SK-N-SH (cell line): ENCODE results near the gene DNAJC10. TPM values are rescaled to one million over a fixed set of nuclear protein-coding genes. Genes with fewer than 3 reads are reported as not detected.

Experiments
- CTCF ChIA-PET: fragments of 300-600, 350-600 bp; formaldehyde crosslinking; extraction: SDS; loops from one replicate; lab custom pipeline; 2021; lab: Yijun Ruan, JAX
- POLR2A ChIA-PET: fragments of 350-600 bp; sonication (Branson Sonifier 250); formaldehyde crosslinking; extraction: SDS; loops from one replicate; lab custom pipeline; 2020; ENCODE audit warnings: antibody characterized with exemption, inconsistent platforms; lab: Yijun Ruan, JAX
- DNase-seq: peaks from one replicate; pipeline ENCODE4 v3.0.0; 2012
- H2AFZ ChIP-seq: fragments of 200-600 bp; sonication (generic); 2 replicates; pipeline ENCODE4 v1.8.1; 2016; ENCODE audit warnings: antibody characterized with exemption, mild to moderate bottlenecking, low read depth
- H3F3A ChIP-seq: fragments of 200-600 bp; sonication (generic); replicated peaks from 2 replicates; pipeline ENCODE3; 2016; ENCODE audit warnings: antibody characterized with exemption, mild to moderate bottlenecking; ENCODE audit not compliant: insufficient read depth
- H3K27ac ChIP-seq, 2 experiments: fragments of 200-500 bp in 1 of 2; fragments of 200-600 bp in 1 of 2; sonication (Bioruptor generic) in 1 of 2; sonication (generic), shearing (Covaris generic) in 1 of 2; 2 replicates each; pipeline versions ENCODE4 v1.5.1 to v1.6.1; 2014 to 2016; ENCODE audit warnings: low read depth in 2 of 2, inconsistent platforms in 1 of 2, low read length in 1 of 2, mild to moderate bottlenecking in 1 of 2, mixed read lengths in 1 of 2
- H3K27me3 ChIP-seq: fragments of 200-600 bp; sonication (generic), shearing (Covaris generic); 2 replicates; pipeline ENCODE4 v1.6.1; 2016; ENCODE audit warnings: mixed run types; ENCODE audit not compliant: insufficient read depth
- H3K36me3 ChIP-seq, 2 experiments: fragments of 200-500 bp in 1 of 2; fragments of 200-600 bp in 1 of 2; sonication (Bioruptor generic) in 1 of 2; sonication (generic) in 1 of 2; replicated peaks in 1 of 2; 2 replicates each; pipeline versions ENCODE3 to v1.5.1; 2014 to 2016; ENCODE audit warnings: low read length in 1 of 2, mild to moderate bottlenecking in 1 of 2; ENCODE audit not compliant: insufficient read depth in 2 of 2, control insufficient read depth in 1 of 2
- H3K4me1 ChIP-seq, 2 experiments: fragments of 200-500 bp in 1 of 2; fragments of 200-600 bp in 1 of 2; sonication (Bioruptor generic) in 1 of 2; sonication (generic), shearing (Covaris generic) in 1 of 2; 2 replicates each; pipeline versions ENCODE4 v1.5.1 to v1.6.1; 2014 to 2016; ENCODE audit warnings: low read depth in 1 of 2, low read length in 1 of 2, mixed run types in 1 of 2; ENCODE audit not compliant: insufficient read depth in 2 of 2, control insufficient read depth in 1 of 2
- H3K4me2 ChIP-seq: fragments of 200-600 bp; sonication (generic), shearing (Covaris generic); 2 replicates; pipeline ENCODE4 v1.6.1; 2017; ENCODE audit warnings: mixed run types
- H3K4me3 ChIP-seq, 2 experiments: fragments of 200-500 bp in 1 of 2; fragments of 200-600 bp in 1 of 2; sonication (Bioruptor generic) in 1 of 2; sonication (generic), shearing (Covaris generic) in 1 of 2; 2 replicates each; pipeline versions ENCODE4 v1.5.1 to v1.8.1; 2014 to 2016; ENCODE audit warnings: low read depth in 2 of 2, inconsistent platforms in 1 of 2, low read length in 1 of 2, mild to moderate bottlenecking in 1 of 2, mixed read lengths in 1 of 2, moderate library complexity in 1 of 2
- H3K79me2 ChIP-seq: fragments of 200-600 bp; sonication (generic); 2 replicates; pipeline ENCODE4 v1.8.1; 2017; ENCODE audit warnings: mild to moderate bottlenecking; ENCODE audit not compliant: insufficient read depth
- H3K9ac ChIP-seq: fragments of 200-600 bp; sonication (generic); 2 replicates; pipeline ENCODE4 v1.6.1; 2017; ENCODE audit warnings: mixed run types
- H3K9me2 ChIP-seq: fragments of 200-600 bp; sonication (generic); 2 replicates; pipeline ENCODE4 v1.6.1; 2017; ENCODE audit warnings: mixed run types
- H3K9me3 ChIP-seq: fragments of 200-600 bp; sonication (generic); 2 replicates; pipeline ENCODE4 v1.6.1; 2017; ENCODE audit warnings: mixed run types, mild to moderate bottlenecking, moderate library complexity
- H4K20me1 ChIP-seq: fragments of 200-600 bp; sonication (generic); 2 replicates; pipeline ENCODE4 v1.6.1; 2017; ENCODE audit warnings: mild to moderate bottlenecking, mixed run types; ENCODE audit not compliant: insufficient read depth
- CHD2 ChIP-seq: fragments of 150-350 bp; IDR thresholded peaks from 2 replicates; pipeline ENCODE4 v1.6.1; 2018; ENCODE audit warnings: low read length; ENCODE audit not compliant: partially characterized antibody
- CTCF ChIP-seq: fragments of 200-600 bp; sonication (generic); IDR thresholded peaks from 2 replicates; pipeline ENCODE4 v1.6.1; 2017; ENCODE audit warnings: antibody characterized with exemption, mild to moderate bottlenecking, moderate library complexity
- FOXM1 ChIP-seq: IDR thresholded peaks from 2 replicates; pipeline ENCODE4 v1.4.0; 2012; ENCODE audit warnings: low read depth, mild to moderate bottlenecking
- GABPA ChIP-seq: IDR thresholded peaks from 2 replicates; pipeline ENCODE4 v1.4.0; 2012; ENCODE audit warnings: low read depth, mild to moderate bottlenecking
- GATA2 ChIP-seq: sonication (generic); formaldehyde crosslinking; IDR thresholded peaks from 2 replicates; pipeline ENCODE4 v1.5.0; 2020; ENCODE audit warnings: mild to moderate bottlenecking, missing genetic modification reagents
- MAX ChIP-seq: IDR thresholded peaks from 2 replicates; pipeline ENCODE4 v1.4.0; 2012; ENCODE audit warnings: low read depth
- NFIC ChIP-seq: IDR thresholded peaks from 2 replicates; pipeline ENCODE4 v1.4.0; 2012; ENCODE audit warnings: borderline replicate concordance
- PBX3 ChIP-seq: IDR thresholded peaks from 2 replicates; pipeline ENCODE4; 2012
- POLR2AphosphoS5 ChIP-seq: IDR thresholded peaks from 2 replicates; pipeline ENCODE4 v1.6.1; 2012; ENCODE audit warnings: low read depth, low read length
- SIN3A ChIP-seq: IDR thresholded peaks from 2 replicates; pipeline ENCODE4 v1.6.1; 2012; ENCODE audit warnings: low read depth, mild to moderate bottlenecking, low read length, moderate library complexity, borderline replicate concordance
- SMC3 ChIP-seq: IDR thresholded peaks from 2 replicates; pipeline ENCODE4 v1.6.1; 2012; ENCODE audit warnings: low read depth, low read length, improper control_type of control experiment
- WGBS: methylation state at CpG from one replicate; pipeline ENCODE4 v1.1.6; 2017; ENCODE audit warnings: low lambda C conversion rate; 5-methylcytosine and 5-hydroxymethylcytosine counted together
- polyA plus RNA-seq, 3 experiments: library from polyadenylated mRNA; depleted of rRNA; stranded (reverse); fragments of >200 nt; gene quantifications; 2 replicates each; pipeline ENCODE4 v1.2.3, GENCODE V29; 2012

DNAJC10 gene
- polyA plus RNA-seq, 1 of the 3 experiments (the other 2 are of a cell fraction): 30.8 TPM

- TF ChIP-seq PBX3: no peak
- no peak for TF ChIP-seq CTCF
- TF ChIP-seq CHD2: no peak
- no peak for TF ChIP-seq FOXM1
These were observed 108.7 kb downstream of the DNAJC10 start (continued) for GRCh38 chr2:182824767-182825158.

- Histone ChIP-seq H3K79me2 (no peaks in the 10 kb centered on the region), H3K27ac (no peak overlapping the region), H3K27me3 (no peaks in the 10 kb centered on the region), H3K36me3 (no peaks in the 10 kb centered on the region), H3K4me2 (no peak overlapping the region), H3K9me3 (no peaks in the 10 kb centered on the region), H3K4me1 (no peaks in the 10 kb centered on the region; a peak in 2 of 4 replicates), H3K9ac (no peak overlapping the region), H3F3A (no peaks in the 10 kb centered on the region), H3K9me2 (no peaks in the 10 kb centered on the region), H3K4me3 (no peak overlapping the region), H2AFZ (no peak overlapping the region), H4K20me1 (no peaks in the 10 kb centered on the region)
- ChIA-PET POLR2A (no interaction called here), CTCF (interaction anchor here (1.5 kb wide), 1 partner anchor 42 kb away, joined by 3 read pairs; no protein-coding TSS in a partner anchor)
- 81% methylated on average over 1 of the region's 1 CpG for WGBS
- no peak for TF ChIP-seq SIN3A
- no peak for TF ChIP-seq SMC3
- no peak for TF ChIP-seq GATA2 (CRISPR knock-in tag)
- no peak for TF ChIP-seq POLR2AphosphoS5
- DNase-seq: no peak
These were observed 110.0 kb downstream of the DNAJC10 start for GRCh38 chr2:182826064-182826463.

- 92% methylated on average over 3 of the region's 3 CpGs for WGBS
- Histone ChIP-seq H3K79me2 (no peaks in the 10 kb centered on the region), H3K27me3 (no peaks in the 10 kb centered on the region), H3K4me3 (no peak overlapping the region), H3K4me2 (no peak overlapping the region), H3F3A (no peaks in the 10 kb centered on the region), H2AFZ (no peak overlapping the region), H3K9me2 (no peaks in the 10 kb centered on the region), H3K9ac (no peak overlapping the region), H3K9me3 (no peaks in the 10 kb centered on the region), H3K4me1 (no peaks in the 10 kb centered on the region; a peak in 2 of 4 replicates), H3K36me3 (no peaks in the 10 kb centered on the region), H4K20me1 (no peaks in the 10 kb centered on the region), H3K27ac (no peak overlapping the region)
- no peak for TF ChIP-seq GABPA
- TF ChIP-seq NFIC: no peak
- no peak for TF ChIP-seq GATA2 (CRISPR knock-in tag)
- no peak for TF ChIP-seq MAX
- no peak for DNase-seq
- CTCF ChIA-PET: interaction anchor here (1.5 kb wide), 1 partner anchor 42 kb away, joined by 3 read pairs; no protein-coding TSS in a partner anchor
- POLR2A ChIA-PET: no interaction called here
These were observed 110.4 kb downstream of the DNAJC10 start for GRCh38 chr2:182826496-182826895.
